ENCODE measurements around the gene PRKG1.

Gene PRKG1

DNA sequence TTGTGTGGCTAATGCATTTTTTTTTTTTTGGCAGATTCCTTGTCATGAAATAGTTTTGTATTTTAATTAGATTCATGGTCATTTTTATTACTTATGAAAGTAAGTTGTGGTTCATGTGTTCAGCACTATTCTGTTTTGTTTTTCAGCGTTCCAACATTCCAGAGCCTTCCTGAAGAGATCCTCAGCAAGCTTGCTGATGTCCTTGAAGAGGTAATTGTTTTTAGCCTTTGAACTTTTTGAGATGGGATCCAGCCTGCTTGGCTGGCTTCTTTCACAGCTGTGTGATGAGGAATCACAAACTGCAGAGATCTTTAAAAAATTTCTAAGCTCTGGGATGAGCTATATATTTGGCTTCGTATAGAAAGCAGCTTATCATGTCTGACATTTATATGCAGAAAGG, 833.1 kb downstream of the PRKG1 start:
- DNase-seq = no peak

DNA sequence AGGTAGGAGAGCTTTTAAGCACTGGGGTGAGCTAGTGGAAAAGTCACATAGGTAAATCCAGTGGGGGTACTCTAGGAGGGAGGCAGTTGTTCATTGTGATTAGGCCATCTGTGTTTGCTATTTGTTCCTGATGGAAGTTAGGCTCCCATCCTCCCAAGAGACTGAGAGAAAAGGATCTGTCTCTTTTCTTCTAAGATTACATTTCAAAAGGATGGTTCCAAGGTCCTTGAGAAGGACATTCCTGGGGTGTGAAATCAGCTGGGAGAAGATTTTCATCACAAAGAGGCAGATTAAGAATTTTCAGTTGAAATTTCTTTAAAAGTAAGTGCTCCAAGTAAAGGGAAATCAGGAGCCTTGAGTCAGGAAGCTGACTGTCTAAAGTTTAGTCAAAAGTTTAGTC, 835.9 kb downstream of the PRKG1 start:
- DNase-seq = no peak

DNA sequence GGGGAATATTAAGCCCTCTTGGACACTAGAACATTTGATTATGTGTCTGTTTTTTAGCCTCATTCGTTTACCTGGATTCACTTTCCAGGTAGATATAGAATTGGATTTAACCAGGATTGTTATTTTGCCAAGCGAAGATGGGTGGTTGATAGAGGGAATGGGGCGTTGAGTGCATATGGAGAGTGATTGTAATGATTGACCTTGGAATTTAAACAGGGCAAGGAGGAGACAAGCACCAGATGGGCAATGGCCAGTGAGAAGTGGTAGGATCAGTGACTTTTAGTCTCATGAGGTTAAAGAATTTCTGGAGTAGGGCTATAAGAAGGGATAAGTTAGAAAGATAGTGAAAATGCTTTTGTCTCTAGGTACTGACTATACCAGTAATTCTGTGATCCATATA, 836.3 kb downstream of the PRKG1 start:
- DNase-seq = no peak

DNA sequence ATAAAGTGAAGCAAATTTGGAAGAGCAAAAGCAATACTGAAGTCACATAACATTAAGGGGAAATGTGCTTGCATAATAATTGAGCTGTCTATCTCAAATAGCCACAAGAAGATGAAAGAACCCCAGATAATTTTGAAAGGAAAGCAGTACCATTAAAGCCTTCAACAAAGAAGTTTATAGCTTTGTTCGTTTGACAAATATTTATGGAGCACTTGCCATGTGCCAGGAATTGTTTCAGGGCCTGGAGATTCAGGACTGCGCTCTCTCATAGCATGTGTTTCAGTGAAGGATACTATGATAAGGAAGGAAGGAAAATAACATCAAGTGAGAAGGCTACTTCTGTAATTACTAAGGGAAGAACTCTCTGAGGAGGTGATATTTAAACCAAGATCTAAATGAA, 837.4 kb downstream of the PRKG1 start:
- DNase-seq = no peak

DNA sequence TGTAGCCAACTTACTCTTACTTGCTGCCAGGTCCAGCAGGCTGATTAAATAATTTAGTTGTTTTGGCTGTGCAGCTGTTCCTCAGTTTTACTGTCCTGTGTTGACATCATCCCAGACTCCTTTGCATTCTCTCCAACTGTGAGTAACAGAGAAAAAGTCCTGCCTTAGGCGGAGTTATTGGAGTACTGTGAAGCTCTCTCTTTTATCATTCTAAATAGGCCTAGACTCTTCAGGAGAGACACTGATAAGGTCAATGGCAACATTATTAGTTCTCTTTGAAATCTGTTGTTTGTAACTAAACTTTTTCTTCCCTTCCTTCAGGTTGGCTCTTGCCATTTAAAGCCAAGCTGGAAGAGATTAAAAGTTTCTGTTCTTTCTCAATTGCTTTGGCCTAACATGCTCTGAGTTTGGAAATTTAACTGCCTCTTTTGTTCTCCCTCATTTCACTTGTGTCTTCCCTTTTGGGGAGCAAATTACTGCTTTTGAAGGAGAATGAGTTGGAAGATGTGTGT, 840.8 kb downstream of the PRKG1 start:
- no peak for DNase-seq

DNA sequence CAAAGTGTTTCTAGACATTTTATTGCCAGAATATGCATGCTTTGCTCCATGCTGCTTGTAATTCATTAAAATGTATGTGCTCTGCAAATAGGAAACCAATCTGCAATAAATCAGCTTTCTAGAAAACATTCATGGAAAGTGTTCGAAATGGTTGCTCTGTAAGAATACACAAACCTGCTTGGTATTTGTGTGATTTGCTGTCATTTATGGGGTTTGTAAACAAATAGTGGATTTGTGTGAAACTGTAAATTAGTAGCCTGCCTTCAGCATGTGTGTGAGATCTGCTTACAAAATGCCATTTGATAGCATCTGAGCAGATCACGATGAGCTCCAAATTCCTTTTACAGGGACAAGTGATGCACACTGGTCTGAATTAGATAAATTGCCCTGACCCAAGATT, 844.2 kb downstream of the PRKG1 start:
- no peak for DNase-seq

DNA sequence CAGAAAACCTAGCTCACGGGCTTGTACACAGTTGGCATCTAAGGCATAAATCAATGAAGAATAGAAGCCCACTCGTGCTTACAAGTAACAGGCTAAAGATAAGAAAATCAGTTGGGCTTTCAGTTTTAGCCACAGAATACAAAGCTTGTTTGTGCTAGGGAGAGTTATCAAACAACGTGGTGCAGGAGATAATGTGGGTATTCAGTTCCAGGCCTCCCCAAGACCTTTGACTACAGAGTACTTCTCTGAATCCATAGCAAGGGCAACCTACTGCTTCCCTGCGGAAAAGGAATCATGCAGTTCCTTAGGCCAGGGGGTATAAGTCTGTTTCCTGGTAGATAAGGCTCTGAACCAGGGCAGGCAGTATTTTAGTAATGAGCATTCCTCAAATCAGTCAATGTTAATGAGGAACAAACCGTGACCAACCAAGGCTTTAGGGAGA, 844.6 kb downstream of the PRKG1 start:
- DNase-seq = no peak

DNA sequence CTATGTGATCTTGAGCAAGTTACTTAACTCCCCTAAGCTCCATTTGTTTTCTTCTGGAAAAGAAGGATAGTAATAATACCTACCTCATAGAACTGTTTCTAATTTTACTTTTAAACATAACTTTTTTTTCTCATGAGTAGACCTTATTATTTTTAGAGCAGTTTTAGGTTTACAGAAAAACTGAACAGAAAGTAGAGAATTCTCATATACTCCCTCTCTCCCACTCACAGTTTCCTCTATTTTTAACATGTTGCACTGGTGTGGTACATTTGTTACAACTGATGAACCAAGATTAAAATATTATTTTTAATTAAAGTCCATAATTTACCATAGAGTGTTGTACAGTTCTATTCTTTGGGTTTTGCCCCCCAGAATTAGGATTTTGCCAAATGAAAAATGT, 846.4 kb downstream of the PRKG1 start:
- no peak for DNase-seq

DNA sequence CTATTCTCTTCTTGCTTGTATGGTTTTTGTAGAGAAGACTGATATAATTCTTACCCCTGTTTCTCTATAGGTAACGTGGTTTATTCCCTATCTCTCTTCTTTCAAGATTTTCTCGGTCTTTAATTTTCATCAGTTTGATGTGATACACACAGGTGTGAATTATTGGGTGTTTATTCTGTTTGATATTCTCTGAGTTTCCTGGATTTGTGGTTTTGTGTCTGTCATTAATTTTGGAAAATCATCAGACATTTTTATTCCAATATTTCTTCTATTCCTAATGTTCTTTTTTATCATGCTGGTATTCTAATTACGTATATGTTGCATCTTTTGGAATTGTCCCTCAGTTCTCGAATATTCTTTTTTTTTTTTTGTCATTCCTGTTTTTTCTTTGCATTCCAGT, 850.1 kb downstream of the PRKG1 start:
- no peak for DNase-seq

DNA sequence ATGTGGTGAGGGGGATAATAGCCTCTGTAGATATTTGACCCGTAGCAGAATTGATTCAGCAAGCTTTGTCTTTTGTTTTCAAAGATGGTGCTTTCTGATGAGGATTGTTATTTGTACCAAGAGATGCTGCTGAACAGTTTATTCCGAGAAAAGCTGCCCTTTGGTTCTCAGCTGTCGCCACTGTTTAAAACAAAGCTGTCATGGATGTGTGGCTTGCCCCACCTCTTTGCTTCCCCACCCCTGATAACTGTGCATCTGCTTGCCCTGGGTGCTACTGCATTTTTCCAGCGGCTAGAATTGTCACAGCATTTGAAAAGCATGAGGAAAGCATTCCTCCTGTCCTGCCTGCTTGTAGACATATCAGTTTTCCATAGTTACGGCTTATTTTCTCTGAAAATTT, 852.0 kb downstream of the PRKG1 start:
- no peak for DNase-seq

DNA sequence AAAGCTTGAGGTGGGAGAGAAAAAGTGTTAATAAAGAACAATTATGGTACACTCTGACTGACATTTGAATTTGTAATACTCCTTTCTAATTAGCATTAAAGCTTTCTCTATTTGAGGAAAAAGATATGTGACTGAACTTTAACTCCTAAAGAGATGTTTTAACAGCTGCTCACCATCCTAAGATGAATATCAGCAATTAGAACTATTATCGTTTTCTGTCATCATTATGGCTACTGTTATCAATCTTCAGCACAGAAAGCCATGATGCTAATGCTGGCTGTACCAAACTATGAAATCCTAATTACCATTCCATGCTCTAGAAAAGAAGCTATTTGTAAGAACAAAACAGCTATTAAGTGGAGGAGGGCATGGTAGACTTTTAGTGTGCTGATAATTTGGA, 853.9 kb downstream of the PRKG1 start:
- DNase-seq = no peak

DNA sequence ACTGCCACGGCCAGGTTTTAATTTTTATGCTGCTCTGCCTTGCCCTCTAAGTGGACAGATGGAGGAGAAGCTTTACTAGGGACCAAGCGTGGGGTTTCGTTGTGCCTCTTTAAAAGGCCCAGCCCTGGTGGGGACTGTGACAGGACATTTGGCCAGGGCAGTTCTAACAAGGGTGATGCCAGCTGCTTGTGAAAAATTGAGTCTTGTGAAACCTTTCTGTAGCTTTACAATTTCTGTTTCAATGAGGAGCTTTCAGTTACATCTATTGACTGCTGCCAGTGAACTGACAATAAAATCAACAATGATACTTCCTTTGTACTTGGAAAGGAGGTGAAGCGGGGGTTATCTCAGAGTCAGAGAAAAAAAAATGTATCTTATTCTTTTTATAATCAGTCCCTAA, 858.2 kb downstream of the PRKG1 start:
- DNase-seq = no peak

DNA sequence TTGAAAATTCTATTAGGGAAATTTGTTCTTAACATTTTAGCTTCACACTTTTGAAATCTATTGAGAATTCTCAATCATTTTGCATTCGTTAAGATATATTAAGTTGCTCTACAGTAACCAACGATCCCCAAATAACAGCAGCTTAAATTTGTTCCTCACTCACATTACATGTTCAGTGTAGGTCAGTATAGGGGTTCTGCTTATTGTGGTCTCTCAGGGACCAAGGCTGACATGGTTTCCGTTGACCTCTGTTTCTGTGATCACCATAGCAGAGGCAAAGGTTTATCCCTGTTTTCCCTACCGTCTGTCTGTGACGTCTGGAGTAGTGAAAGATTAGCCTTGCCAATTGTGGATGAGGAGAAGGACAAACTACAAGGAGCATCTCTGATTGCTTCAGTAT, 860.1 kb downstream of the PRKG1 start:
- no peak for DNase-seq

DNA sequence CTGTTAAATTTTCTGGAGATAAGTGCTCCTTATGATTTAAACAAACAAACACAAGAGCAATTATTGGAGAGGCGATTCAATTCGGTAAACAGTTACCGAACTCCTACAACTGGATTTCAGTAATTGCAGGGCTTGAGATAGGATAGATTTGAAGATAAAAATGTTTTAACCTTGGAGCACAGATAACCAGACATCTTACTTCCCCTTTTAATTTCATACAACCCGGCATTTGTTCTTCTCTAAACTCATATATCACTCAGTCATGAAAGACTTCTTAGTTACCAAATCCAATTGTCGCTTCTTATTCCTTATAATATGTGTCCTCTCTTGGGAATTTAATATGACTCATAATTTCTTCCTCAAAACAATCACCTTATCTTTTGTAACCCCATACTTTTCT, 861.1 kb downstream of the PRKG1 start:
- DNase-seq = no peak

DNA sequence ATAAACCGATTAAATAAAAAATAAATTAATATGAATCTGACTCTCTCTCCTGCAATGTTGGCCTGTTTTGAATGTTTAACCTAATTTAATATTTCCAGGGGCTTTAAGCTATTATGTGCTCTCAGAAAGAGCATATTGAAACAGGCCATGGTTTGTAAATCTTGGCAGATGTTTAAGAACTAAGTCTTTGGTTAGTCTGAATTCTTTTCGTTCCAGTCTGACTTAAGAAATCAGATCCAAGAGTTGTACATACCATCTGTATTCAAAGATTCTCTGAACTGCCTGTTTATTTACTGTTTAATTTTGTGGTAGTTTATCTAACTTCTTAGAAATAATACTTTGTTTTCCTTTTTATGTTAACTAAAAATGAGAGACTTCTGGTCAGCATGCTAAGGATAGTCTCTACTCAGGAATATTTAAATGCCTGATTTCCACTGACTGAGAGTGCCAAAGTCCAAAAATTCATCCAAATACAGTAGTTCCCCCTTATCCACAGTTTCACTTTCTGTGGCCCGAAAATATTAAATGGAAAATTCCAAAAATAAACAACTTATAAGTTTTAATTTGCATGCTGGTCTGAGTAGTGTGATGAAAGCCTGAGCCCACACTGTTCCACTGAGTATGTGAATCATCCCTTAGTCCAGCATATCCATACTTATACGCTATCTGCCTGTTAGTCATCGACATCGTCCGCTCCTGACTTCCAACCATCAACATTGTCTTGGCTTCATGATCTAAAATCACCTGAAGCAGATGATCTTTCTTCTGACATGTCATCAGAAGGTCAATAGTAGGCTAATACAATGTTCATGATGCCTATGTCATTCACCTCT, 863.2 kb downstream of the PRKG1 start:
- no peak for DNase-seq

DNA sequence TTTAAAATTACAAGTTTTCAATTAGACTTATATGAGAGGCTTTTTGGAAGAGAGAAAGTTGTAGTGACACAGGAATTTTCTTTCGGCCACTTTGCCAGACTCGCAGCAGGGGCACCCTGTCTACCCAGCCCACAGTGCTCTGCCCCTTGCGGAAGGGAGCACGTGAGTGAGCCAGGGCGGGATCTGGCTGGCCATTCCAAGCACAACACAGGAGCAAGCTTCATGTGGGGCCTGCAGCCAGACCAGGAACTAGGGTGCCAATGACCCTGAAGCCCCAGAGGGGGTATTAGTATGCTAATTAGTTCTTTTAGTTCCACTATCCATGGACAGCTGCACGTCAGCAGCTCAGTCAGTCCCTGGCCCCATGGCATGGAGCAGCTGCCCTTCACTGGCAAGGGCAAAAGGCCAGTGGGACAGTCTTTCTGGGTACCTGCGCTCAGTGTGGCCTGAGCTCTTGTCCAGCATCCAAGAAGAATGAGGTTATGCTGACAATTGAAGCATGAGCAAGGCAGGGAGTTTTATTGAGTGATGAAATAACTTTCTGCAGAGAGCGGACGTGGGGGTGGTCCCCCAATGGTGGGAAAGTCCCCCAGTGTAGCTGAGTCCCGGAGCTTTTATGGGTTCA, 876.2 kb downstream of the PRKG1 start:
- DNase-seq = no peak

DNA sequence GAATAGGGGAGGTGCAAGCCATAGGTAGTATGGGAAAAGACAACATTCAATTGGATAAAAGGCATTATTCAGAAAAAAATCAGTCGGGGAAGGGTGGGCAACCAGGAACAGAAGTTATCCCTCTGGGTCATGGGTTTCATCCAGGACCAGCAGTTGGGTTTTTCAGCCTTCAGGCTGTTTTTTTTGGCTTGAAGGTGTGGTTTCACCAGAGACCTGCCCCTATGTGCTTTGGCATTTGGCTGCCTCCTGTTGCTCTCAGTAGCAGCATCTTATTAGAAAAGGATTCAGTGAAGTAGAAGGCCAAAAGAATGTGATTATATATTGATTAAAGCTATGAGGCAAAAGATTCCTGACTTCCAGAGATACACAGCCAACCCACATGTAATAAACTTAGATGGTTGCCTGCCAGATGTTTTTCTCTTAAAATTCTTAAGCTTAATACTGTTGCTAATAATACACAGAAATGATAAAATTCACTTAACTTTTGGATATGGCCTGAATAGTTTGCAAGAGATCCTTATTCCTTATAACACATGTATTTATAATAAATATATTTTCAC, 876.8 kb downstream of the PRKG1 start:
- DNase-seq = no peak

DNA sequence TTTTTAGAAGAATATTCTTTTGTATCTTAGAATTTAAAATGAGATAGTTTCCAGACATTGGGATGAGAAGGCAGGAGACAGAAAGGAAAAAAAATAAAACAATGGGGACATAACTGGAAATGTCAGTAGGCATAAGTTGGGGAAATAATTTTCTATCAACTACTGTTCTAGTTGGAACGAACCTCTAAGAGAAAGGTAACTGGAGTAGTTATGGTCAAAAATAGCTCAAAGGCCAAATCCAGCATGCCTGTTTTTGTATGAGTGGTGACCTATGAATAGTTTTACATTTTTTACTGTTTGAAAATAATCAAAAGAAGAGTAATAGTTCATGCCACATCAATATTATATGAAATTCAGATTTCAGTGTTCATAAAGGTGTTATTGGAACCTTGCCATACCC, 877.3 kb downstream of the PRKG1 start:
- DNase-seq = no peak

DNA sequence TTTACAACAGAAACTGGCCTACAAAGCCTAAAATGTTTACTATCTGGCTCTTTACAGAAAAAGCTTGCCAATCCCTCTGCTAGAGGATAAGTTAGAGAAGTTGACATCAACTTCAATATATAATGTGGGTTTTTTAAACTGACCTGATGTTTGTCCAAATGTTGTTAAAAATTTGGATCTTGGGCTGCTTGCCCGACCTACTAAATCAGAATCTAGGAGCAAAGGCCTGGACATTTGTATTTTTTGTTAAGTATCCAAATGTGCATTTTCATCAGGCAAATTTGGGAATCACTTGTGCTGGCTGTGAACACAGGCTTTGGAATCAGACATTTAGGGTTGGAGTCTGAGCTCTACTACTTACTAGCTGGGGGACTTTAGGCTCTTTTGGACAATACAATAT, 877.8 kb downstream of the PRKG1 start:
- no peak for DNase-seq

DNA sequence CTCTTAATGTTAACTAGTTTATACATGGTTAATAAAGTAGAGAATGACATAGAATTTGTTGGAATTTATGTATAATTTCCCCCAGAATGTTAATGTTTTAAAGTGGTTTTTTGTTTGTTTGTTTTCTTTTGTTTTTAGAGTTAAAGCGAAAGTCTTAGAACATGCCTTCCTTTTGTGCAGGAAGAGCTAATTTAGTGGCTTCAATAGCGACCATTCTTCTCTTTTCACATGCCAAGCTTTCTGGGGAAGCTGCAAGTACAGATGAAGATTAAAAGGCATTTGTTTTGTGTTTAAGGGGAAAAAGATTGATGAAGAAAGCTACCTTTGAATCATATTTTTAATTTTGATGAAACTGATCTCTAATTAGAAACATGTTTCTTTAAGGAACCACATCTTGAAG, 881.4 kb downstream of the PRKG1 start:
- DNase-seq = no peak

DNA sequence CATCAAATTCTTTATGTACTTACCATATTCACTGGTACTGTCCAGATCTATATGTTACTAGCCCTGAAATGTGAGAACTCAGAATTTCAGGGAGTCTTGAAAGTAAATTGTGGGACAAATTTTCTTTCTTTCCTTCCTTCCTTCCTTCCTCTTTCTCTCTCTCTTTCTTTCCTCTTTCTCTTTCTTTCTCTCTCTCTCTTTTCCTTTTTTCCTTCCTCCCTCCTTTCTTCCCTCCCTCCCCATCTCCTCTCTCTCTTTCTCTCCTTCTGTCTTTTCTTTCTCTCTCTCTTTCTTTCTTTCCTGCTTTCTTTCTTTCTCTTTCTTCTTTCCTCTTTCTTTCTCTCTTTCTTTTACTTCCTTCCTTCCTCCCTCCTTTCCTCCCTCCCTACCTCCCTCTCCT, 882.5 kb downstream of the PRKG1 start:
- DNase-seq = no peak

DNA sequence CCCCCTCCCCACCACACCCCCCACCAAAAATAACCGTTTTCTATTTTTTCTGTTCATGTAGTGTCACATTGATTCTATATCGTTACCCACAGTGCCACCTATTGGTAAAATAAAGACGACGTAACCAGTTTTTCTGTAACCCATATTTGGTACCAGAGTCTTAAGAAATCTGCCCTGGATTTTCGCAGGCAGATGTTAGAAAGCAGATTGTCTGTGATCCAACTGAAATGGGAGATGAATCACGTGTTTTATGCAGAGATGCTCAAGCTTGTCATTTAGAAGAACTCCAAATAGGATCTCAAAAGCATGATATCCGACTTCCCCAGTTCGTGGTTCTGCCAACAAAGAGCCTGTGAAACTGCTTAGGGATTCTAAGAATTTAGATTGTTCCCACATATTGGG, 886.2 kb downstream of the PRKG1 start:
- no peak for DNase-seq

DNA sequence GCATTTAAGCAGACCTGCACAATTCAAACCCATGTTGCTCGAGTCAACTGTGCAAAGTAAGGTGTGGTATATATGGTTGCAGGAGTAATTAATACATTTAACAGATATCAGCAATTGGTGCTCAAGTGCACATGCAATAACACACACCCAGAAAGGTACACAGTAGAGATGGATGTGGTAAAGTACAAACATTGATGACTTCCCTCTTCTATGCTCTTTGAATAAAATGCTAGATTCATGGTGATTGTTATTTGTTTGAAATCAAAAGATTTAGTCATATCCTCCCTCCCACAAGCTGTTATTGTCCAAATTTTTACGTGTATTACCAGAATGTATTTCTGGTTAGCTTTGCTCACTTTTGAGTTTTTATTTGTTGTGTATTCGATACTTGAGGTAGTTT, 887.1 kb downstream of the PRKG1 start:
- no peak for DNase-seq

DNA sequence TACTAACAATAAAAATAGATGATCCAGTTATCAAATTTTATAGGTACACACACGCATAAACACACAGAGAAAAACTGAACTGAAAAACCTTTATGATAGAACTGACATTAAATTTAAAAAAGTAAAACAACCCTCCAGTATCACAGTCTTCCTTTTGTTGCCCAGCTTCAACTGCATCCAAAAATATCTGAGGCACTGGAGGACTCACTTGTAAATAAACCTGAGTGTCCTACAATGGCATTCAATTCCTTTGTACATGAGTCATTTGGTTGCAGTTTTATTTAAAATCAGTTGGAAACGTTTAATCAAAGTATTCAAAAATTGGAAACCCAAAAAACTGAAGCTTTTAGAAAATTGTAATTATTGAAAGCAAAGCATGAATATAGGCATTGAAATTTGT, 890.3 kb downstream of the PRKG1 start:
- DNase-seq = no peak

All from SHP77 treated with DMSO at 0.1 percent for 48 hours (cell line).